Liver (tissue), 9 donors: Measurements from ENCODE around the gene ELAVL2. TPM values are rescaled to one million over a fixed set of nuclear protein-coding genes. Genes with fewer than 3 reads are reported as not detected.

ENCODE experiments used
- DNase-seq: peaks from one replicate; pipeline ENCODE4 v3.0.0-alpha.2; 2017; ENCODE audit warnings: low spot score
- H3K27ac ChIP-seq, 2 donors: one replicate each; pipeline ENCODE4 v1.7.0; 2013; ENCODE audit warnings: inconsistent platforms in 2 of 2, low read length in 2 of 2, control low read depth in 1 of 2, low read depth in 1 of 2, mild to moderate bottlenecking in 1 of 2
- H3K27me3 ChIP-seq, 4 donors: one replicate each; pipeline versions ENCODE4 v1.6.1 to v1.7.0; 2013; ENCODE audit warnings: low read length in 3 of 4, inconsistent platforms in 1 of 4, mild to moderate bottlenecking in 1 of 4, moderate library complexity in 1 of 4; ENCODE audit not compliant: control insufficient read depth in 4 of 4, insufficient read depth in 4 of 4
- H3K36me3 ChIP-seq, 4 donors: one replicate each; pipeline versions ENCODE4 v1.6.1 to v1.7.0; 2013; ENCODE audit warnings: low read length in 3 of 4, mild to moderate bottlenecking in 3 of 4, low read depth in 1 of 4, moderate library complexity in 1 of 4; ENCODE audit not compliant: control insufficient read depth in 4 of 4, insufficient read depth in 3 of 4
- H3K4me1 ChIP-seq, 4 donors: one replicate each; pipeline versions ENCODE4 v1.6.1 to v1.7.0; 2013; ENCODE audit warnings: low read length in 3 of 4, mild to moderate bottlenecking in 3 of 4, moderate library complexity in 1 of 4; ENCODE audit not compliant: control insufficient read depth in 4 of 4, insufficient read depth in 4 of 4
- H3K4me3 ChIP-seq, 3 donors: one replicate each; pipeline versions ENCODE4 v1.6.1 to v1.7.0; 2013; ENCODE audit warnings: low read length in 3 of 3, control low read depth in 1 of 3, low read depth in 1 of 3, mild to moderate bottlenecking in 1 of 3
- H3K9ac ChIP-seq, 2 donors: one replicate each; pipeline ENCODE4 v1.7.0; 2013; ENCODE audit warnings: low read length in 2 of 2, mild to moderate bottlenecking in 2 of 2, moderate library complexity in 2 of 2, control low read depth in 1 of 2, low read depth in 1 of 2
- H3K9me3 ChIP-seq, 4 donors: one replicate each; pipeline versions ENCODE4 v1.6.1 to v1.7.0; 2013; ENCODE audit warnings: low read length in 3 of 4; ENCODE audit not compliant: control insufficient read depth in 4 of 4
- EGR1 ChIP-seq, 2 donors: IDR thresholded peaks; 2 replicates each; pipeline ENCODE4 v1.6.1; 2016 to 2018; ENCODE audit warnings: antibody characterized with exemption in 2 of 2, low read depth in 2 of 2
- FOXA1 ChIP-seq: IDR thresholded peaks from 2 replicates; pipeline ENCODE4 v1.6.1; 2016; ENCODE audit warnings: antibody characterized with exemption
- FOXA2 ChIP-seq: IDR thresholded peaks from 2 replicates; pipeline ENCODE4 v1.6.1; 2016; ENCODE audit warnings: antibody characterized with exemption
- GABPA ChIP-seq, 2 donors: IDR thresholded peaks in 1 of 2; conservative IDR thresholded peaks in 1 of 2; 2 replicates each; pipeline ENCODE4 v1.6.1; 2016; ENCODE audit warnings: antibody characterized with exemption in 2 of 2, mild to moderate bottlenecking in 1 of 2, moderate library complexity in 1 of 2
- JUND ChIP-seq, 2 donors: IDR thresholded peaks; 2 replicates each; pipeline ENCODE4 v1.6.1; 2016; ENCODE audit warnings: antibody characterized with exemption in 2 of 2
- NR2F2 ChIP-seq: IDR thresholded peaks from 2 replicates; pipeline ENCODE4 v1.6.1; 2016; ENCODE audit warnings: antibody characterized with exemption
- RAD21 ChIP-seq, 2 donors: IDR thresholded peaks; 2 replicates each; pipeline ENCODE4 v1.6.1; 2016; ENCODE audit warnings: antibody characterized with exemption in 2 of 2, mild to moderate bottlenecking in 2 of 2
- TAF1 ChIP-seq: conservative IDR thresholded peaks from 2 replicates; pipeline ENCODE4 v1.6.1; 2016; ENCODE audit warnings: antibody characterized with exemption, mild to moderate bottlenecking
- WGBS: extraction: QIAGEN DNeasy Blood & Tissue Kit; methylation state at CpG from one replicate; pipeline ENCODE4 v1.1.7; 2013; 5-methylcytosine and 5-hydroxymethylcytosine counted together
- polyA plus RNA-seq, 2 donors: library from polyadenylated mRNA; stranded (reverse) in 1 of 2; unstranded in 1 of 2; fragments of 200-250 nt in 1 of 2; fragments of >200 nt in 1 of 2; fragmentation: Nextera tagmentation in 1 of 2; extraction: Ambion mirVana in 1 of 2; gene quantifications; one replicate each; pipeline versions ENCODE4 v1.2.1 to v1.2.3, GENCODE V29; 2013 to 2015
- total RNA-seq, 2 donors: library from RNA; depleted of rRNA; stranded (reverse); fragments of >200 nt; gene quantifications; one replicate each; pipeline ENCODE4 v1.2.3, GENCODE V29; 2014
- TF ChIP-seq, protein P1 (sequence below): IDR thresholded peaks from 2 replicates; pipeline ENCODE4 v1.6.1; 2016; ENCODE audit warnings: antibody characterized with exemption
- TF ChIP-seq, protein P2 (sequence below): IDR thresholded peaks from 2 replicates; pipeline ENCODE4 v1.6.1; 2016; ENCODE audit warnings: antibody characterized with exemption, mild to moderate bottlenecking
- donor health status: healthy.
- donor health status: healthy.
- donor health status: healthy.
- donor health status: healthy.
- donor health status: healthy.

The ELAVL2 gene
- total and polyA plus RNA-seq, 4 donors, result 0.19 TPM; not detected in 3

DNA sequence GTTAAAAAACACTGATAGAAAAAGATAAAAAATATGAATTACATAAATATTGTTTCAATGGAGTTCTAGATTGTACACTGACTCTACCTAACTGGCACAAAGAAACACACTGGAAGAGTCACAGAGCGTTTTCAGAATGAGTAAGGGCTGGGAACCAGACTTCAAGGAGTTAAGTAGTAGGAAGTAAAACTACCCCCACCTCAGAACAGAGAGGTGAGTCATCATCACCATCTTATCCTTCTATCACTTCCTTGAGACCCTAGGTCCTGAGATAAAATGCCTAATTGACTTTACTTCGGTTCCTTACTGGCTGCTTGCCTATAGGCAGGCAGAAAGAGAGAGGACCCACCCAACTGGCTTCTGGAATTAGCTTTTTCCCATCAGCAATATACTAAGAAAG, 79.7 kb downstream of the ELAVL2 start:
- no peak overlapping the region for H3K9ac ChIP-seq
- no peaks in the 10 kb centered on the region for H3K36me3 ChIP-seq
- peaks cover 0 to 6% (median 1%) of the 10 kb centered on the region in 4 donors for H3K27me3 ChIP-seq
- H3K4me1 ChIP-seq, result no peaks in the 10 kb centered on the region
- no peak overlapping the region for H3K4me3 ChIP-seq
- 37% methylated on average over 2 of the region's 2 CpGs for WGBS
- no peak overlapping the region for H3K27ac ChIP-seq
- TF ChIP-seq FOXA2 (no peak), FOXA1 (no peak), GABPA (IDR thresholded peaks at IDR 0.05 in 1 of 2, conservative IDR thresholded peaks at IDR 0.05 in 1 of 2) (no peak), JUND (IDR thresholded peaks at IDR 0.05) (no peak), RAD21 (IDR thresholded peaks at IDR 0.05) (no peak), EGR1 (IDR thresholded peaks at IDR 0.05; ENCODE audit: low read depth in 2 of 2) (no peak), TAF1 (no peak)
- TF ChIP-seq, protein P1, sequence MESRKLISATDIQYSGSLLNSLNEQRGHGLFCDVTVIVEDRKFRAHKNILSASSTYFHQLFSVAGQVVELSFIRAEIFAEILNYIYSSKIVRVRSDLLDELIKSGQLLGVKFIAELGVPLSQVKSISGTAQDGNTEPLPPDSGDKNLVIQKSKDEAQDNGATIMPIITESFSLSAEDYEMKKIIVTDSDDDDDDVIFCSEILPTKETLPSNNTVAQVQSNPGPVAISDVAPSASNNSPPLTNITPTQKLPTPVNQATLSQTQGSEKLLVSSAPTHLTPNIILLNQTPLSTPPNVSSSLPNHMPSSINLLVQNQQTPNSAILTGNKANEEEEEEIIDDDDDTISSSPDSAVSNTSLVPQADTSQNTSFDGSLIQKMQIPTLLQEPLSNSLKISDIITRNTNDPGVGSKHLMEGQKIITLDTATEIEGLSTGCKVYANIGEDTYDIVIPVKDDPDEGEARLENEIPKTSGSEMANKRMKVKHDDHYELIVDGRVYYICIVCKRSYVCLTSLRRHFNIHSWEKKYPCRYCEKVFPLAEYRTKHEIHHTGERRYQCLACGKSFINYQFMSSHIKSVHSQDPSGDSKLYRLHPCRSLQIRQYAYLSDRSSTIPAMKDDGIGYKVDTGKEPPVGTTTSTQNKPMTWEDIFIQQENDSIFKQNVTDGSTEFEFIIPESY, result no peak
- TF ChIP-seq, protein P2, sequence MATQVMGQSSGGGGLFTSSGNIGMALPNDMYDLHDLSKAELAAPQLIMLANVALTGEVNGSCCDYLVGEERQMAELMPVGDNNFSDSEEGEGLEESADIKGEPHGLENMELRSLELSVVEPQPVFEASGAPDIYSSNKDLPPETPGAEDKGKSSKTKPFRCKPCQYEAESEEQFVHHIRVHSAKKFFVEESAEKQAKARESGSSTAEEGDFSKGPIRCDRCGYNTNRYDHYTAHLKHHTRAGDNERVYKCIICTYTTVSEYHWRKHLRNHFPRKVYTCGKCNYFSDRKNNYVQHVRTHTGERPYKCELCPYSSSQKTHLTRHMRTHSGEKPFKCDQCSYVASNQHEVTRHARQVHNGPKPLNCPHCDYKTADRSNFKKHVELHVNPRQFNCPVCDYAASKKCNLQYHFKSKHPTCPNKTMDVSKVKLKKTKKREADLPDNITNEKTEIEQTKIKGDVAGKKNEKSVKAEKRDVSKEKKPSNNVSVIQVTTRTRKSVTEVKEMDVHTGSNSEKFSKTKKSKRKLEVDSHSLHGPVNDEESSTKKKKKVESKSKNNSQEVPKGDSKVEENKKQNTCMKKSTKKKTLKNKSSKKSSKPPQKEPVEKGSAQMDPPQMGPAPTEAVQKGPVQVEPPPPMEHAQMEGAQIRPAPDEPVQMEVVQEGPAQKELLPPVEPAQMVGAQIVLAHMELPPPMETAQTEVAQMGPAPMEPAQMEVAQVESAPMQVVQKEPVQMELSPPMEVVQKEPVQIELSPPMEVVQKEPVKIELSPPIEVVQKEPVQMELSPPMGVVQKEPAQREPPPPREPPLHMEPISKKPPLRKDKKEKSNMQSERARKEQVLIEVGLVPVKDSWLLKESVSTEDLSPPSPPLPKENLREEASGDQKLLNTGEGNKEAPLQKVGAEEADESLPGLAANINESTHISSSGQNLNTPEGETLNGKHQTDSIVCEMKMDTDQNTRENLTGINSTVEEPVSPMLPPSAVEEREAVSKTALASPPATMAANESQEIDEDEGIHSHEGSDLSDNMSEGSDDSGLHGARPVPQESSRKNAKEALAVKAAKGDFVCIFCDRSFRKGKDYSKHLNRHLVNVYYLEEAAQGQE, result no peak
- peaks cover 0 to 4% (median 0%) of the 10 kb centered on the region in 4 donors for H3K9me3 ChIP-seq
- no peak for DNase-seq

DNA sequence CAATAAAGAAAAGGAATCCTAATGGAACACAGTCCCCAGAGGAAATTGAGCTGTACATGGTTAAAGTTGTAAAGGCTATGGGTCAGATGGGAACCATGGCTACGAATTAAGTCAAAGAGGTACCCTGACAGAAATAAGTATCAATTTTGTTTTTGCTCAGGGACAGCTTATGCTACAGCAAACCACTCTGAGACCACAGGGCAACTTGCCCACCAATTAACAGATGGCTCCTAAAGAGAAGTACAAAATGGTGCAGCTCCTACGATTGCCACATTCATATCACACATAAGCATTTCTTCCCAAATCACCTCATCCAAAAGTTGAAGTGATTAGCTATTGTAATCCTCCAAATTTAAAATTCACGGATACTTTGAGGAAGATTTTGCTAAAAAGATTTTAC, 83.0 kb downstream of the ELAVL2 start:
- Histone ChIP-seq H3K27me3 (peaks cover 0 to 6% (median 1%) of the 10 kb centered on the region in 4 donors), H3K4me3 (no peak overlapping the region), H3K27ac (no peak overlapping the region), H3K9me3 (peaks cover 0 to 4% (median 0%) of the 10 kb centered on the region in 4 donors), H3K9ac (no peak overlapping the region), H3K36me3 (no peaks in the 10 kb centered on the region), H3K4me1 (no peaks in the 10 kb centered on the region)
- TF ChIP-seq NR2F2 (no peak), JUND (IDR thresholded peaks at IDR 0.05) (no peak)
- DNase-seq, result no peak
- WGBS, result 66% methylated on average over 3 of the region's 3 CpGs

DNA sequence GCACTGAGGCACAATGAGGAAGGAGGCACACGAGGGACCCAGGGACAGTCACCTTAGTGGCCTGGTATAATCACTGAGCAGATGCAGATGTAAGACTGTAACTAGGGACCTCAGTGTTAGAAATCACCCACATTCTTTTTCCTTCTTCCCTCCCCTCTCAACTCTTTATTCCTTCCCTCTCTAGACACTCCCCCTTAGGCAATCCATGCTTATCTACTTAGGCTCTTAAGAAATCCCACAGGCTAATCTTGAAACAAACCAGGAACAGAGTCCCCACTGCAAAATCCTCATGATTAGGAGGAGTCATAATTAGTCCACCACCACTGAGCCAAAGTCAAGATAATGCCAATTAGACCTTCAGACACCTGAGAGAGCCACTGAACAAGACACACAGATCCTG, 84.7 kb downstream of the ELAVL2 start:
- no peak for DNase-seq
- Histone ChIP-seq H3K9me3 (peaks cover 0 to 4% (median 0%) of the 10 kb centered on the region in 4 donors), H3K36me3 (no peaks in the 10 kb centered on the region), H3K4me3 (no peak overlapping the region), H3K4me1 (no peaks in the 10 kb centered on the region), H3K27me3 (peaks cover 0 to 6% (median 1%) of the 10 kb centered on the region in 4 donors), H3K9ac (no peak overlapping the region), H3K27ac (no peak overlapping the region)
- WGBS, result 22% methylated on average over 1 of the region's 1 CpG
- no peak for TF ChIP-seq TAF1
